ENCODE measurements around the gene ARHGEF38.
"Not testable (repeated sequence)": the region's sequence is repeated elsewhere in the genome, so short reads cannot be mapped to it uniquely, and the experiment has no call there.

The ARHGEF38 gene

DNA sequence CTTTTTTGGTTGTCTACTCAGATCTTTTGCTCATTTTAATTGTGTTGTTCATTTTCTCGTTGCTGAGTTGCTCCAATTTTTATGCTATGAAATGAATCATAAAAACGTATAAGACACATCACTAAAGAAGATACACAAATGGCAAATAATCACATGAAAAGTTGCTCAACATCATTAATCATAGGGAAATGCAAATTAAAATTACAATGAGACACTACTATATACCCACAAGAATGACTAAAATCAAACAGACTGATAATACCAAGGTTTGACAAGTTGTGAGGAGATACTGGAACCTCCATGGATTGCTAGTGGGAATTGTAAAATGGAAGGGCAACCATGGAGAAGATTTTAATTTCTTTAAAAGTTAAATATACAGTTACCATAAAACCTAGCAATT, 173.2 kb downstream of the ARHGEF38 start:
- Histone ChIP-seq H3K27ac (no peak overlapping the region), H3K4me3 (ENCODE audit: low read depth, low read length) (no peak overlapping the region), H3K36me3 (replicated peaks) (no peaks in the 10 kb centered on the region), H3K27me3 (replicated peaks) (no peaks in the 10 kb centered on the region)
- no peak for TF ChIP-seq CTCF (IDR thresholded peaks at IDR 0.05; ENCODE audit: low read depth, low read length, missing control alignments)
- no peak for DNase-seq
- in situ Hi-C loops (cut with HindIII; ENCODE audit: low pct_ligation_motif_present, low sequenced_read_pairs), result no loop called here

- H3K27ac ChIP-seq; H3K4me3 ChIP-seq (ENCODE audit: low read depth, low read length); H3K36me3 ChIP-seq (replicated peaks); DNase-seq; in situ Hi-C loops (cut with HindIII; ENCODE audit: low pct_ligation_motif_present, low sequenced_read_pairs); H3K27me3 ChIP-seq (replicated peaks): not testable (repeated sequence)
Observed at GRCh38 chr4:105729895-105730294, 177.5 kb downstream of the ARHGEF38 start.

Data from brain microvascular endothelial cell (primary cell).